Tibial artery (tissue), 4 donors: ENCODE measurements around the gene TAS2R60.

ENCODE experiments used
- DNase-seq, 2 donors: peaks; one replicate each; pipeline ENCODE4 v3.0.0-alpha.2; 2019
- H3K27ac ChIP-seq, 2 donors: fragments of 200-600 bp; sonication (generic) in 1 of 2; 1 replicate in 1 of 2; 2 replicates in 1 of 2; pipeline ENCODE4 v1.5.1; 2018 to 2019; ENCODE audit warnings: mild to moderate bottlenecking in 1 of 2
- H3K27me3 ChIP-seq, 2 donors: fragments of 200-600 bp; sonication (generic) in 1 of 2; one replicate each; pipeline versions ENCODE4 v1.5.1 to v1.6.0; 2016 to 2019
- H3K36me3 ChIP-seq, 3 donors: fragments of 200-600 bp; sonication (generic) in 2 of 3; one replicate each; pipeline ENCODE4 v1.5.1; 2016 to 2019; ENCODE audit warnings: mild to moderate bottlenecking in 2 of 3
- H3K4me1 ChIP-seq, 4 donors: fragments of 200-600 bp; sonication (generic) in 2 of 4; 1 replicate in 3 of 4; 2 replicates in 1 of 4; pipeline ENCODE4 v1.5.1; 2016 to 2019
- H3K4me3 ChIP-seq, 2 donors: fragments of 200-600 bp; sonication (generic) in 1 of 2; 1 replicate in 1 of 2; 2 replicates in 1 of 2; pipeline ENCODE4 v1.5.1; 2018 to 2019; ENCODE audit warnings: mild to moderate bottlenecking in 2 of 2
- H3K9me3 ChIP-seq, 3 donors: fragments of 200-600 bp; sonication (generic) in 1 of 3; one replicate each; pipeline ENCODE4 v1.5.1; 2016 to 2019
- CTCF ChIP-seq, 2 experiments: fragments of 200-600 bp in 1 of 2; fragments of 450-650 bp in 1 of 2; IDR thresholded peaks; one replicate each; pipeline ENCODE4 v1.5.1; 2017 to 2019; ENCODE audit warnings: antibody characterized with exemption in 2 of 2, mild to moderate bottlenecking in 1 of 2, moderate library complexity in 1 of 2
- intact Hi-C: fragments of 100-400 bp; cut with DNase I; formaldehyde crosslinking; loops from one replicate; pipeline ENCODE4 v1.15.0; 2023; ENCODE audit warnings: low total_unique reads

TAS2R60 gene

GRCh38 chr7:143493751-143494150 lies 50.5 kb downstream of the TAS2R60 start:
- intact Hi-C loops = no loop called here
- no peak overlapping the region for H3K4me3 ChIP-seq
- H3K36me3 ChIP-seq = no peaks in the 10 kb centered on the region
- no peak for TF ChIP-seq CTCF (IDR thresholded peaks at IDR 0.05)
- no peaks in the 10 kb centered on the region for H3K4me1 ChIP-seq
- no peak overlapping the region for H3K27ac ChIP-seq
- no peaks in the 10 kb centered on the region for H3K27me3 ChIP-seq
- DNase-seq = no peak
- H3K9me3 ChIP-seq = no peaks in the 10 kb centered on the region
